HepG2 (cell line): ENCODE data around the gene SH2D3C. TPM values are rescaled to one million over a fixed set of nuclear protein-coding genes. Genes with fewer than 3 reads are reported as not detected.

Experiments used
- ATAC-seq: fragments of 200-7000 bp; cut with Tn5 transposase; 3 replicates; pipeline ENCODE4 v1.9.1; 2020; ENCODE audit warnings: mild to moderate bottlenecking, moderate library complexity
- BruUV-seq: library from RNA; stranded (reverse); fragments of 400-500 nt; replicated peaks from 2 replicates; lab custom pipeline; 2021; lab: Mats Ljungman, UMichigan
- CTCF ChIA-PET: fragments of 300-600 bp; formaldehyde crosslinking; extraction: SDS; loops from one replicate; lab custom pipeline; 2021; ENCODE audit warnings: low total read pairs, inconsistent platforms, low intra/inter-chr PET ratio; lab: Yijun Ruan, JAX
- POLR2A ChIA-PET: fragments of 350-600 bp; sonication (Branson Sonifier 250); formaldehyde crosslinking; loops from one replicate; lab custom pipeline; 2020; ENCODE audit warnings: antibody characterized with exemption, inconsistent platforms; lab: Yijun Ruan, JAX
- DNase-seq: peaks from one replicate; pipeline ENCODE4 v3.0.0-alpha.2; 2015; ENCODE audit warnings: low spot score
- FAIRE-seq: peaks from 3 replicates; lab custom pipeline; 2011; peaks lifted over from hg19 to GRCh38; lab: Jason Lieb, UNC
- H2AFZ ChIP-seq: one replicate; pipeline ENCODE4 v1.6.1; 2011; ENCODE audit warnings: low read length, inconsistent platforms
- H3K27ac ChIP-seq: fragments of 300-600 bp; 3 replicates; pipeline ENCODE4 v1.8.0; 2011; ENCODE audit warnings: mixed run types, mild to moderate bottlenecking, mixed read lengths, low read length, inconsistent platforms; ENCODE audit not compliant: insufficient read depth; ENCODE audit errors: extremely low read length
- H3K27me3 ChIP-seq, 2 experiments: fragments of 200-600 bp in 1 of 2; 2 replicates in 1 of 2; 3 replicates in 1 of 2; pipeline versions ENCODE4 v1.6.0 to v1.8.0; 2011; ENCODE audit warnings: low read length in 2 of 2, mild to moderate bottlenecking in 2 of 2, moderate library complexity in 2 of 2, inconsistent platforms in 1 of 2; ENCODE audit not compliant: insufficient read depth in 2 of 2, control insufficient read depth in 1 of 2
- H3K36me3 ChIP-seq, 2 experiments: fragments of 200-600 bp in 1 of 2; replicated peaks in 1 of 2; 2 replicates in 1 of 2; 3 replicates in 1 of 2; pipeline versions ENCODE4 v1.5.1 to v1.8.0; 2011; ENCODE audit warnings: low read length in 2 of 2, inconsistent platforms in 1 of 2; ENCODE audit not compliant: insufficient read depth in 2 of 2, control insufficient read depth in 1 of 2
- H3K4me1 ChIP-seq: 2 replicates; pipeline ENCODE4 v1.5.1; 2012; ENCODE audit warnings: low read length, inconsistent platforms; ENCODE audit not compliant: insufficient read depth
- H3K4me2 ChIP-seq: 2 replicates; pipeline ENCODE4 v1.6.0; 2011; ENCODE audit warnings: low read depth, low read length, inconsistent platforms
- H3K4me3 ChIP-seq, 3 experiments: fragments of 200-600 bp in 1 of 3; sonication (generic), shearing (Covaris generic) in 1 of 3; replicated peaks in 1 of 3; 2 replicates each; pipeline ENCODE4 v1.5.1; 2011 to 2016; ENCODE audit warnings: low read length in 3 of 3, inconsistent platforms in 2 of 3, low read depth in 2 of 3, mild to moderate bottlenecking in 2 of 3, control low read depth in 1 of 3, mixed read lengths in 1 of 3; ENCODE audit not compliant: insufficient read depth in 1 of 3
- H3K79me2 ChIP-seq: one replicate; pipeline ENCODE4 v1.6.1; 2011; ENCODE audit warnings: low read length, inconsistent platforms; ENCODE audit not compliant: insufficient read depth
- H3K9ac ChIP-seq: 2 replicates; pipeline ENCODE4 v1.6.0; 2011; ENCODE audit warnings: mild to moderate bottlenecking, low read depth, low read length, inconsistent platforms; ENCODE audit not compliant: insufficient read depth
- H3K9me3 ChIP-seq: 2 replicates; pipeline ENCODE4 v1.5.1; 2012; ENCODE audit warnings: mild to moderate bottlenecking, low read length
- H4K20me1 ChIP-seq: 2 replicates; pipeline ENCODE4 v1.6.0; 2011; ENCODE audit warnings: inconsistent platforms, mild to moderate bottlenecking, low read length, moderate library complexity; ENCODE audit not compliant: insufficient read depth
- EED ChIP-seq: sonication (generic); formaldehyde crosslinking; IDR thresholded peaks from 2 replicates; pipeline ENCODE4 v1.5.0; 2020; ENCODE audit warnings: mild to moderate bottlenecking, missing genetic modification reagents
- KLF15 ChIP-seq: sonication (generic); formaldehyde crosslinking; IDR thresholded peaks from 2 replicates; pipeline ENCODE4 v1.8.1; 2023; ENCODE audit warnings: borderline replicate concordance, mild to moderate bottlenecking, inconsistent platforms, missing genetic modification reagents, mixed read lengths
- LRRFIP1 ChIP-seq: sonication (generic); formaldehyde crosslinking; conservative IDR thresholded peaks from 2 replicates; pipeline ENCODE4 v1.4.0; 2020; ENCODE audit warnings: missing genetic modification reagents
- PHF21A ChIP-seq: sonication (generic); formaldehyde crosslinking; IDR thresholded peaks from 2 replicates; pipeline ENCODE4 v1.5.0; 2020; ENCODE audit warnings: mild to moderate bottlenecking, missing genetic modification reagents
- POGK ChIP-seq: sonication (generic); formaldehyde crosslinking; conservative IDR thresholded peaks from 2 replicates; pipeline ENCODE4 v1.8.0; 2022; ENCODE audit warnings: mild to moderate bottlenecking, moderate library complexity, missing genetic modification reagents
- RFX5 ChIP-seq: IDR thresholded peaks from 2 replicates; pipeline ENCODE4 v1.6.1; 2011; ENCODE audit warnings: low read depth, low read length, improper control_type of control experiment
- RXRB ChIP-seq: IDR thresholded peaks from 2 replicates; pipeline ENCODE4 v1.6.1; 2016; ENCODE audit warnings: borderline replicate concordance, missing genetic modification reagents, missing compliant biosample characterization
- STAG1 ChIP-seq: sonication (generic); formaldehyde crosslinking; IDR thresholded peaks from 2 replicates; pipeline ENCODE4 v1.4.0; 2020; ENCODE audit warnings: missing genetic modification reagents
- ZFAT ChIP-seq: sonication (generic); formaldehyde crosslinking; conservative IDR thresholded peaks from 2 replicates; pipeline ENCODE4 v1.8.1; 2023; ENCODE audit warnings: missing genetic modification reagents, inconsistent platforms
- ZNF362 ChIP-seq: sonication (generic); formaldehyde crosslinking; IDR thresholded peaks from 2 replicates; pipeline ENCODE4 v1.4.0; 2020; ENCODE audit warnings: missing genetic modification reagents, mild to moderate bottlenecking, borderline replicate concordance
- ZNF451 ChIP-seq: sonication (generic); formaldehyde crosslinking; IDR thresholded peaks from 2 replicates; pipeline ENCODE4 v1.5.0; 2020; ENCODE audit warnings: mild to moderate bottlenecking, missing genetic modification reagents
- ZNF580 ChIP-seq: IDR thresholded peaks from 2 replicates; pipeline ENCODE4 v1.6.1; 2016; ENCODE audit warnings: low read depth, borderline replicate concordance
- ZNF772 ChIP-seq: sonication (generic); formaldehyde crosslinking; IDR thresholded peaks from 2 replicates; pipeline ENCODE4 v1.5.0; 2020; ENCODE audit warnings: mild to moderate bottlenecking, missing genetic modification reagents
- ZSCAN12 ChIP-seq: sonication (generic); formaldehyde crosslinking; IDR thresholded peaks from 2 replicates; pipeline ENCODE4 v1.9.0; 2021; ENCODE audit warnings: mild to moderate bottlenecking, missing genetic modification reagents
- WGBS: methylation state at CpG from one replicate; pipeline ENCODE4 v1.1.6; 2017; ENCODE audit warnings: low lambda C conversion rate; 5-methylcytosine and 5-hydroxymethylcytosine counted together
- in situ Hi-C: cut with HindIII; loops from 2 replicates; pipeline ENCODE4 v1.10.0; 2017; ENCODE audit warnings: low pct_unique_long_range_greater_than_20kb; ENCODE audit not compliant: extremely low pct_ligation_motif_present
- intact Hi-C: fragments of 100-400 bp; cut with micrococcal nuclease; formaldehyde crosslinking; loops from one replicate; pipeline ENCODE4 v1.10.0; 2022; ENCODE audit not compliant: unreplicated experiment
- polyA plus RNA-seq, 8 experiments: library from polyadenylated mRNA; depleted of rRNA in 3 of 8; stranded (reverse) in 7 of 8; unstranded in 1 of 8; fragments of >200 nt; fragmentation: Illumina TruSeq in 4 of 8; extraction: Trizol in 4 of 8; gene quantifications; 2 replicates each; pipeline versions ENCODE4 v1.2.1 to v1.2.3, GENCODE V29; 2011 to 2016; ENCODE audit warnings: low read depth in 4 of 8, missing spikeins in 1 of 8, mixed read lengths in 1 of 8; ENCODE audit not compliant: insufficient read depth in 1 of 8
- total RNA-seq, 5 experiments: library from RNA; depleted of rRNA; stranded (reverse); fragments of >200 nt; fragmentation: Illumina TruSeq; extraction: Trizol; gene quantifications; 2 replicates each; pipeline ENCODE4 v1.2.3, GENCODE V29; 2016; ENCODE audit warnings: low read depth in 1 of 5

SH2D3C gene
- total and polyA plus RNA-seq, 2 of the 13 experiments (the other 11 are each of a cell fraction or from before 2014, with no cell fraction given), result not detected

- peak; percentile 17; the same call in 1 of the 2 replicates for TF ChIP-seq ZNF362
- 0 out of 2 replicates have a peak, but pooled peaks have one; percentile 4 for TF ChIP-seq ZNF451 (CRISPR knock-in tag)
- TF ChIP-seq ZNF772 (CRISPR knock-in tag), result no peak
- no peak for TF ChIP-seq KLF15 (CRISPR knock-in tag)
- peak; percentile 93; the same call in 1 of the 2 replicates for TF ChIP-seq STAG1
Measured at GRCh38 chr9:127734247-127734746, 44.2 kb downstream of the SH2D3C start (continued).

- TF ChIP-seq RFX5 (no peak), LRRFIP1 (CRISPR knock-in tag) (no peak), PHF21A (no peak), ZNF580 (no peak), ZFAT (no peak), EED (CRISPR knock-in tag) (no peak), RXRB (no peak), POGK (no peak), ZSCAN12 (CRISPR knock-in tag) (no peak)
- H4K20me1 ChIP-seq, result no peaks in the 10 kb centered on the region
- ATAC-seq (no peak), FAIRE-seq (no peak), DNase-seq (no peak)
- no peak overlapping the region for H3K9ac ChIP-seq
- in situ Hi-C loops (loop anchor here (10.0 kb wide), 1 partner anchor 229 kb away; no protein-coding TSS in a partner anchor), intact Hi-C loops (loop anchor here (1.0 to 2.0 kb wide), 2 partner anchors 69 to 143 kb away; partner anchors contain the start of gene FPGS)
- no peak overlapping the region for H3K27ac ChIP-seq
- no peak overlapping the region for H2AFZ ChIP-seq
- BruUV-seq, result TSS peak; percentile 61
- peaks cover 38% of the 10 kb centered on the region for H3K4me1 ChIP-seq
- no peaks in the 10 kb centered on the region for H3K36me3 ChIP-seq
- H3K4me3 ChIP-seq, result no peak overlapping the region
- no peaks in the 10 kb centered on the region for H3K79me2 ChIP-seq
- CTCF ChIA-PET, result interaction anchor here (3.9 kb wide), 1 partner anchor 144 kb away, joined by 33 read pairs; no protein-coding TSS in a partner anchor
- WGBS, result 87% methylated on average over 2 of the region's 2 CpGs
- H3K27me3 ChIP-seq, result peaks cover 4 to 9% of the 10 kb centered on the region in 2 experiments; a peak in 3 of 5 replicates
- no peaks in the 10 kb centered on the region for H3K9me3 ChIP-seq
- no peak overlapping the region for H3K4me2 ChIP-seq
- POLR2A ChIA-PET, result no interaction called here
Measured at GRCh38 chr9:127733614-127734013, 44.9 kb downstream of the SH2D3C start.
